NCI-H2171 treated with DMSO at 0.1 percent for 48 hours (cell line): ENCODE data around the gene SMARCB1.

ENCODE experiments used
- DNase-seq: peaks from one replicate; lab custom pipeline; 2025; lab: John Stamatoyannopoulos, UW

Gene SMARCB1

DNA sequence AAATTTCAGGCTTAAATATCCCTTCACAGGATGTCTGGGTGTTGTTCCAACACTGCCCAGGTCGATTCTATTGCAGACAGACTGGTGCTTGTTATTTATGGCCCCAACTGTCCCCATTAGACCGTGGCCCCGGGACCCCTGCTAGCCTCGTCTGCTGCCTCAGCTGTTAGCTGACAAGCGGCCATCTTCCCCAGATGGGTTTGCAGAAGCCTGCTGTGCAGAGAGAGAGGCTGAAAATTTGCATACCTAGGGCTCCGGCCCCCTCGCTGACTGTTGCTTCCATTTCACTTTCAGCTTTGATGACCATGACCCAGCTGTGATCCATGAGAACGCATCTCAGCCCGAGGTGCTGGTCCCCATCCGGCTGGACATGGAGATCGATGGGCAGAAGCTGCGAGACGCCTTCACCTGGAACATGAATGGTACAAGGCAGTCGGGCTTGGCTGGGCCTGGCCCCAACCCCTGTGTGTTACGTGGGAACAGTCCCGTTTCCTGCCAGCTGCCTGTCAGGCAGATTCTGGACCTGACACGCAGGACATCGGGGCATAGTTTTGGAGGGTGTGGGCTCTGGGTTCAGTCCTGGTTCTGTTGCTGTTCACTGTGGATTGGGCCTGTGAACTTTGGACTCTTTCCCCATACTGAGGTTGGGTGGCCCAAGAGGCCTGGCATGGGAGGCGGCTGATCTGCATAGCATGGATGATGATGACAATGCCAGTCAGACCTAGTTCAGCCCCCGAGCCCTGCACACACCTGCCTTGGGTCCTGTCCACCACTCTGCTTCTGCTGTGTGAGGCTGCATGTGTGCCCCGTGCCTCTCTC, 16.4 kb downstream of the SMARCB1 start:
- DNase-seq = no peak

DNA sequence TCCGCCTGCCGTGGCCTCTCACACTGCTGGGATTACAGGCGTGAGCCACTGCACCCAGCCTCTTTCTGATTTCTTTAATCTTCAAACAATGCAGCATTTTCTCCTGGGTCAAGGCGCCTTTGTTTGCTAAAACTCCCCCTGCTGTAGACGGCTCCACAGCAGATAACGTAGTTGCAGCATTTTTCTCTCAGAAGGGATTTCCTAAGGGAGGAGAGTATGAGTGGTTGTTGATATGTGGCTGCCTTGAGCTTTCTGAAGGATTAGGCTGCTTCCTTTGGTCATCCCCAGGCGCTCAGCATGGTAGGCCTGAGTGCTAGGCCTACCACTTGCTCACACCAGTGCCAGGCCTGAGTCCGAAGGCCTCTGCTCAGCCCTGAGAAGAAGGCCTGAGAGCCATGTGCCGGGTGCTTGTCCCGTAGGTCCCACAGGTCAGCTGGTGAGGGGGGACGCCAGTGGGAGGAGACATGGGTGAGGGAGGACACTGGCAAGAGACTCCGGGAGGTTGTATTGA, 18.1 kb downstream of the SMARCB1 start:
- no peak for DNase-seq

DNA sequence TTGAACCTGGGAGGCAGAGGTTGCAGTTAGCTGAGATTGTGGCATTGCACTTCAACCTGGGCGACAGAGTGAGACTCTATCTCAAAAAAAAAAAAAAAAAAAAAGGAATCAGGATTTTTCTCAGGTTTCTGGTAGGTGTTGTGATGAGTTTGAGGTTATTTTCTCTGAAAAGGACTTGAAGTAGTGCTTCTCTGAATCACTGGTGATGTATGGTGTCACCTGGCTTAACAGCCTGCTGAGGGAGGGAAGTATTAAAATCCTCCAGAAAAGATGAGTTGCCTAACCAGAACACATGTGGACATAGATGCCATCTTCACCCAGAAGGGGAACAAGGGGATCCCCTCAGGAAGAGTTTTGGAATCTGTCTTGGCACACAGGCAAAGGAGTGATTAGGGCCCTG, 20.1 kb downstream of the SMARCB1 start:
- no peak for DNase-seq

DNA sequence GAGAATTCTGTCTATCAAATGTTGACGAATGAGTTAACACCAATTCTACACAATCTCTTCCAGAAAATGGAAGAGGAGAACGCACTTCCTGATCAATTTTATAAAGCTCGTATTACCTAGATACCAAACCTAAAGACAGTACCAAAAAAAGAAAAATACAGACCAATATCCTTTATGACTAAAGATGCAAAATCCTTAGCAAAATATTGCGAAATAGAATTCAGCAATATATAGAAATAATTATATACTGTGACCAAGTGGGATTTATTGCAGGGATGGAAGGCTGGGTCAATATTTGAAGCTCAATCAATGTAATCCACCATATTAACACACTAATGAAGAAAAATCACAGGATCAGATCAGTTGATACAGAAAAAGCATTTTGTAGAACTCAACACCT, 25.6 kb downstream of the SMARCB1 start:
- DNase-seq = no peak

DNA sequence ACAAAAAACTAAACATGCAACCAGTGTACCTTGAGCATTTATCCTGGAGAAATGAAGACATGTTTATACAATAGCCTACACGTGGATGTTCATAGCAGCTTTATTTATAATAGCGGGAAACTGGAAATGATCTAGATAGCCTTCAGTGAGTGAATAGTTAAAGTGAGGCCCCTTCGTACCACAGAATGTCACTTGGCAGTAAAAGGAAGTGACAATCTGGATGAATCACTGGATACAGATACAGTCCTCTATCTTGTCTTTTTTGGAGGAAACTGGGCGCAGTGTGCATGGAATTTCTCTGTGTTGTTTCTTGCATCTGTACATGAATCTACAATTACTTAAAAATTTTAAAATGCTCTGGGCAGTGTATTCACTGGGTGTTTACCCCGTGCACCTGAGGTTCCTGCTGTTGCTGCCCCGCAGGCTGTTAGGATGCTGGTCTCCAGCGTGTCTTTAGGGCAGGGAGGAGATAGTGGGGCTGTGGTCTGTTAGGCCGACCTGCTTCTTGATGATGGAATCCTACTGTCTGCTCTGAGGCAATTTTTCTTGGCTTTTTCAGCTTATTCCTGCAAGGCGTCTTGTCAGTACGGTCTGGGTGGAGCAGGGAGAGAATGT, 28.9 kb downstream of the SMARCB1 start:
- no peak for DNase-seq

DNA sequence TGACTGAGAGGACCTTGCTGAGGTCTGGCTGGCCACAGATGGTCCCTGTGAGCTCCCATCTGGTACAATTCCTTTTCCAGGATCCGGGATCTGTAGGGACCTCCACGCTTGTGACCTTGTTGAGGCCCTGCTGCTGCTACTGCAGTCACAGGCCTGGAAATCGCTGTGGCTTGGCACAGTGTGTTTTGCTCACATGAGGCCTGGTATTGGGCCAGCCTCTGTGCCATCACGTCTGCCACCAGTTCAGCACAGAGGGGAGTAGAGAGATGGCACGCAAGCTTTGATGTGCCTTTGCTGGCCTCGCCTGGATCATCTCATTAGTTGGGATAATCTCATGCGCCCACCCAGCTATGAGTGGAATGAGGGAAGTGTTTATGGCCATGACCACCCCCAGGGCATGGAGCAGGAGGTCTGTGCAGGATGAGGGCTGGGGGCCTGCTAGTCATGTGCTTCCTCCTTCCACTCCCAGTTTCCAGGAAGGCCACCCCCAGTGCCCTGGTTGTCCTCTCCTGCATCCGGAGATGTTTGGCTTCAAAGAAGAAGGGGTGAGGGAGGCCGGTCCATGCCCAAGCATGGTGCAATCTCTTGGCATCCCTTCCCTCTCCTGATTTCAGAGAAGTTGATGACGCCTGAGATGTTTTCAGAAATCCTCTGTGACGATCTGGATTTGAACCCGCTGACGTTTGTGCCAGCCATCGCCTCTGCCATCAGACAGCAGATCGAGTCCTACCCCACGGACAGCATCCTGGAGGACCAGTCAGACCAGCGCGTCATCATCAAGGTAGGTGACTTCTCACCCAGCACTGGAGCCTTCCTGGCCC, 29.6 kb downstream of the SMARCB1 start:
- no peak for DNase-seq

DNA sequence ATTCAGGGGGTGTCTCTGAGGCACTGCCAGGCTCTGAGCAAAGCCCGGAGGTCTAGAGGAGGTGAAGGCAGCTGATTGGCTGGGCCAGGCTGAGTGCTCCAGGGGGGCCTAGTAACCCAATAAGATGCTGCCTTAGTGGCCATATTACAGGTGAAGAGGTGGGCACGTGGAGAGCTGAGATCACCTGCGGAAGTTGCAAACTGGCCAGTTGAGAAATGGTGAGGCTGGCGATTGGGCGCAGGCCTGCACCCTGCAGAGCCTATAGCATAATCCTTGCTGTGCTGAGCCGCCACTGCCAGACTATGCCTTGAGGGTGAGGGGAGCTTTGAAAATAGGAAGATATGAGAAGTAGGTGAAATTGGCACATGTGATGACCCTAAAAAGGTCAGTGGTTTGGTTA, 30.4 kb downstream of the SMARCB1 start:
- DNase-seq = no peak

DNA sequence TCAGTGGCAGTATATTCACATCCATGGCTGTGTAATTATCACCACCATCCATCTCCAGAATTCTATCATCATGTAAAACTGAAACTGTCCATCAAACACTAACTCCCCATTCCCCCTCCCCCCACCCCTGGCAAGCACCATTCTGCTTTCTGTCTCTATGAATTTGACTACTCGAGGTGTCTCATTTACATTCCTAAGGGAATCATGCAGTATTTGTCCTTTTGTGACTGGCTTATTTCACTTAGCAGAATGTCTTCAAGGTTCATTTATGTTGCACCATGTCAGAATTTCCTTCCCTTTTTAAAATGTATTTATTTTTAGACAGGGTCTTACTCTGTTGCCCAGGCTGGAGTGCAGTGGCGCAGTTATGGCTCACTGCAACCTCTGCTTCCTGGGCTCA, 31.8 kb downstream of the SMARCB1 start:
- no peak for DNase-seq

DNA sequence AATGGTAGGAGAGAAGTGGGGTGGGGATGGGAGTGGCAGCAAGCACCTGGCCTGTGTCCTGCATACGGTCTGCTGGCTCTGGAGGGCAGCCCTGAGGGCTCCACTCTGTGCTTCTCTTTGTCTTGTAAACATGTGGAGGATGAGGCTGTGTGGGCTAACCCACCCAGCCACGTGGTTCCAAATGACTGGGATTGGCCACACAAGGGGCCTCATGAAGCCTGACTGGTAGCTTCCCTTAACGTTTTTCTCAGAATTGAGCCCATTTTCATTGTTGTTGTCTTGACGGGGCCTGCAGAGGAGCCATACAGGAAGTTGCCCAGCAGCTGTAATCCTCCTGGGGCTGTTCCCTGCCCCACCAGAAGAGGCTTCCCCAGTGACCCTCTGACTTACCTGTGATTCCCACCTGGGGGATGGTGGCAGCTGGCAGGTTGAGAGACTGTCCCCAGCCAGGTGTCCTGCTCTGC, 34.0 kb downstream of the SMARCB1 start:
- no peak for DNase-seq

DNA sequence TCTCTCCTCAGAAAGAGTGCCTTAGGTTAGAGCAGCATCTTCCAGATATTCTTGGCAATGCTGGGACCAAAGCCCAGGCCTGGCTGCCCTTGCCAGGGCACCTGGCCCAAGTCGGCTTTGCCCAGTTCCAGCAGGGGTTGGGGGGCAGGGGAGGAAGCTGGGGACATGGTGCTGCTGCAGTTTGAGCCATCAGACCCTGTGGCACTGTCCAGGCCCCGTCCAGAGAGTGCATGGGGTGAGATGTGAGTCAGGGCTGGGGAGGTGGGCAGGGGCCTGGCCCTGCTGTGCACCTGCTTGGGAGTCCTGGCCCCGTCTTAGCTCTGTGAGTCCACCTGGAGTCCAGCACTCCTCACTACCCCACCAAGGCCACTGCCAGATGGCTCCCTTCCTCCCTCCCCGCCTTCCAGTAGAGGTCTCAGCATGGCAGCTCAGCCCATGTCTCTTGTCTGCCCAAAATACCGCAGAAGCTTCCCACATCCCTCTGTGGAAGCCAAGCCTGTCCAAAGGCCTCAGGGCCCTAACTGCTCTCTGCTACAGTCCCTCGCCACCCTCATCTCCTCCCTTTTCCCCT, 35.4 kb downstream of the SMARCB1 start:
- DNase-seq = no peak

DNA sequence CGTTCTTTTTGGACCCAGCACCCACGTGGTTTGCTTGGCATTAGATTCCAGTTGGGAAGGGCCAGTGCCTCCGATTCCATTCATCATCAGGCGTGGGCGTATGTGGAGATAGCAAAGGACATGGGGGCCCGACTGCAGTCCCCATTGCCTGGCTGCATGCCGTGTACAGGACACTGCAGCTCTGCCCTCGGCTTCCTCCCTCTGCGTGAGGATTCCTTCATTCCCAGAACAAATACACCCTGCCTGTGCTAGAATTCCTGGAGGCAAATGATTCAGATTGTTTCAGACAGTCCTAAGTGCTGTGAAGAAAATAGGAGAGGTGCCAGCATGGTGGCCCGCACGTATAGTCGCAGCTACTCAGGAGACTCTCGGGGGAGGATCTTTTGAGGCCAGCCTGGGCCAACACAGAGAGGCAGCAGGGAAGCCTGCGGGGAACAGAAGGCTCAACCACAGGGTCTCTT, 36.6 kb downstream of the SMARCB1 start:
- no peak for DNase-seq

DNA sequence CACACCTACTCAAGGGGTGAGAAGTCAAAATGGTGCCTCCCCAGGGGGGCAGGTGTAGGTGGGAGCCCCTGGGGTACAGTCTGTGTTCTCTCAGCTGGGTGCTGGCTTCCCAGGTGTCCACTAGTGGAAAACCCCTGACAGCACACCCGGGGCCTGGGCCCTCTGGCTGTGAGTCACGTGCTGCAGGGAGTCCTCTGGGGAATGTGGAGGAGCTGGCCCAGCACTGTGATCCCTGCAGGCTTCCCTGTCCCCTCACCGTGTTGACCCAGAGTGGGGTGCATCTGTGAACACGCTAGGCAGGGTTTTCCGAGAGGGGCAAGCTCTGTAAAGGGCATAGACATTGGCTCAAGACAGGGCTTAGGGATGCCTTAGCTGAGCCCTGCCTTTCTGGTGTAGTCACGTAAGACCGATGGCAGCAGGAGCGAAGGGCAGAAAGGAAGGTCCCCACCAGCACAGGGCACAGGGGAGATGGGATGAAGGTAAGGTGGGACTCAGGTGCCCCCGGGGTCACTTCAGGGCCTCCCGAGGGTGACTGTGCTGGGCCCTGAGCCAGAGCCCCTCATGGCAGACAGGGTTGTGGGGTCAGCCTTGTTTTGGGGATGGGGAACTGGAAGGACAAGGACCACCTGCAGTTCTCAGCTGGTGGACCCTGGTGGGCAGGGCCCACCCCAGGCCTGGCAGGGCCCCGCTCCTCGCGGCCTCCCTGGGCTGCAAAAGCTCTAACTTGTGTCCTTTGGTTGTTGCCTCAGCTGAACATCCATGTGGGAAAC, 37.9 kb downstream of the SMARCB1 start:
- DNase-seq = no peak

DNA sequence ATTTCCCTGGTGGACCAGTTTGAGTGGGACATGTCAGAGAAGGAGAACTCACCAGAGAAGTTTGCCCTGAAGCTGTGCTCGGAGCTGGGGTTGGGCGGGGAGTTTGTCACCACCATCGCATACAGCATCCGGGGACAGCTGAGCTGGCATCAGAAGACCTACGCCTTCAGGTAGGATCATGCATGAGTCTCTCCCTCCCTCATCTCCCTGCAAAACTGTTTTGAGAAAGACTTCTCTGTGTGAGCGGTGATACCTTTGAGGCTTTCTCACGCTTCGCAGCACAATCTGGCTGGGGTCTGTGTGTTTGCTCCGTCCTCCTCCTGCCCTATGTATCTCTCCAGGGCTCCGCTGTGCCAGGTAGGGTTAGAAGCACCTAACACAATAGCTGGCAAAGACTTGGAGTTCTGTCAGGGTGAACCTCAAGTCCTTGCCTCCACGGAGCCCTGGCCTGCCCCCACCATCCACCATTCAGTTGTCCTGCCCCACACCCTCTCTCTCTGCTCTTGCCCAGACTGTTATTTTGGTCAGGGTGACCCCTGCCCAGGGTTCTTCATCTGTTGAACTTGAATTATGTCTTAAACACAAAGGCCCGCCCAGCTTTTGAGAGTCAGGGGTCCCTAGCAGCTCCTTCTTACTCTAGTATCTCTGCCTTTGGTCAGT, 38.6 kb downstream of the SMARCB1 start:
- no peak for DNase-seq

DNA sequence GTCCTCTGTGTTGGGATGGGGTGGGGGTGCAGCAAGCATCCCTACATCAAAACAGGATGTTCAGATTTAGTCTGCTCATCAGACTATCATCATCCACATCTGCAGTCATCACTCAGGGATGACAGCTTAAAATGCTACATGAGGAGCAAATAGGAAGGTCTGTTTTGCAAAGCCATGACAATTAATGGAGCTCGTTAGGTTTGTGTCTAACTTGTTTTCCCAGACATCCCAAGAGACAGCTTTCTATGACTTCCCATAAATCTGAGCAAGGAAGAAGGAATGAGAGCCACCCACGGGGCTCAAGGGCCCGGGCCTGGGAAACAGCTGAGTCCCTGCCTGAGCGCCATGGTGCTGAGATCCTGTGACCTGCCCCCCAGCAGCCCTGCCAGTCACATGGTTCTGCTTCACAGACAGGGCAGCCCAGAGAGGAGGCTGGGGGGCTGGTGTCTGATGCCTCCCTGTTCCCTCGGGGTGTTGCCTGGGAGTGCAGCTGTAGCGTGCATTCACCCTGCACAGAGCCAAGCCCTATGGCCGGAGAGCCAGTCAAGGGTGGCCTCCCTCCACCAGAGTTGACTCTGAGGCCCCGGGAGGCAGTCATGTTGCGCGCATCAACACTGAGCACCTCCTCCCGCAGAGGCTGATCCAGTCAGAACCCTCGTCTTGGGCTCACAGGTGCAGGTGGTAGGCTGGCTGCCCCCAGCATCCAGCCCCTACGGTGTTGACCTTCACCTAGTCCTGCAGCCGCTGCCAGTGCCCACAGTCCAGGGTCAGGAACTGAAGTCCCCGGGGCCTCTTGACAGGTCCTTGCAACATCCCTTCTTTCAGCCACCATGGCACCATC, 40.0 kb downstream of the SMARCB1 start:
- peak; percentile 12 for DNase-seq

DNA sequence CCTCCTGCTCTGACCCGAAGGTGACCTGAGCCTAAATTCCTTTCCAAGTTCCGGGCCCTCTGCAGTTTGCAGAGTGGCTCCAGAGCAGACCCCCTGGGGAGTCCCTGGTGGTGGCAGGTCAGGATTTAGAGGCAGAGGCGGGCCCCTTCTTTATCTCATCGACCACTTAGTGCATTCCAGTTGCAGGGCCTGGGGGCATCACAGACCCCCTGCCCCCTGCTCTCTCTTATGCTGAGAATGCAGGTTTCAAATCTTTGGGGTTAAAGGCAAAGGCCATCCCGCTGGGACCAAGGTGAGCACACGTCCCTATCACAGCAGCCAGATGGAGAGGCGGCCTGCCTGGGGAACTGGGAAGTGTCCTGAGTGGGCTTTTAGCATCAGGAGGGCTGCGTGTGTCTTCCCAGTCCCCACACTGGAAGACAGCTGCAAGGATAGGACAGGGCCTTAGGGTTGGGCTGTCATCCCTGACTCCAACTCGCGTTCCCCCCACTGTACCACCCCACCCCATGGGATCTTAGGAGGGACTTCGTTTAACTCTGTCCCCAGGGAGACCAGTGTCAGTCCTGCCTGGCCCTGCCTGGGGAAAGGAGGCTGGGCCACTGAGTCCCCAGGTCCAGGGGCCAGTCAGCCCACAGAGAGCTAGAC, 40.7 kb downstream of the SMARCB1 start:
- DNase-seq = no peak

DNA sequence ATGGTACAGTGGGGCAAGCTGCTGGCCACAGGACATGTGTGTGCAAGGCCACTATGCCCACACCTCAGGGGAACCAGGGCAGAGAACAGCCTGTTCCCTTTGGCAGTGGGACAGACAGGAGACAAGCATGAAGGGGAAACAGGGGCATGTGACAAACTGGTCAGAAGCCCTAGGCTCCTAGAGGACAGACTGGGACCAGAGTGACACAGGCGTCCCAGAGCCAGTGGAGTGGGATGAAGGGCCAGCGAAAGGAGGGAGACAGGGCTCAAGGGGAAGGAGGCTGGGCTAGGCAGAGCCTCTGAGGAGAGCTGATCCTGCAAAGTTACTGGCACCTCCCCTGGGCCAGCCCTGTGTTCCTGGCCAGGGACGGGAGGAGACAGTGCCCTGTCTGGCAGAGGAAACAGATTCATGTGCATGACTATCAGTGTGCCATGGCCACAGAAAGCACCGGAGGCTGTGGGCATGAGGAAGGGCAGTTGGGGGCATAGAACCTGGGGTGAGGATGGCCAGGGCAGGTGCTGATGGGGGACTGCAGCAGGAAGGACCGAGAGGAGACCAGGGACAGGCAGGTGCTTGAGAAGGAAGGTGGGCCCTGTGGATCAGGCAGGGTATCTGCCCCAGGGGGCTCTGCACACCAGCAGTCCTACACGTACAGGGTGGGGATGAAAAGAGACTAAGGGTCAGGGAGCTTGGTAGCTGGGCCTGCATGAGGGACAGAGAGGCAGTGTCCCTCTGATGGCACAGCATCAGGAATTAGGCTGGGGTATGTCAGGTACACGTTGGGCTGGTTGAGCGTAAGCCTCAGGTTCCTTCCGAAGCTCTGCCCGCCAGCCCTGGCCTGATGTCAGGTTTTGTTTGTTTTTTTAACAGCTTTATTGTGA, 42.3 kb downstream of the SMARCB1 start:
- DNase-seq = no peak

DNA sequence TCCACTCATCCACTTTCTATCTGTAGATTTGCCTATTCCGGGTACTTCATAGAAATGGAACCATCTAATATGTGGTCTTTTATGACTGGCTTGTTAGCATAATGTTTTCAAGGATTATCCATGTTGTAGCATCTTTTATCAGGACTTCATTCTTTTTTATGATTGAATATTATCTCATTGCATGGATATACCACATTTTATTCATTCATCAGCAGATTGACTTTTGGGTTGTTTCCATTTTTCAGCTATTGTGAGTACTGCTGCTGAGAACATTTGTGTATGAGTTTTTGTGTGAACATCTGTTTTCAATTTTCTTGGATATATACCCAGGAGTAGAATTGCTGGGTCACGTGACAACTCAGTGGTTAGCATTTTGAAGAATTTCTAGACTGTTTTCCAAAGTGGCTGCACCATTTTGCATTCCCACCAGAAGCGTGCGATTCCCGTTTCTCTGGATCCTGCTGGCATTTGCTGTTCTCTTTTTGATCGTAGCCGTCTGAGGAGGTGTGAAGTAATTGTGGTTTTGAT, 43.1 kb downstream of the SMARCB1 start:
- DNase-seq = no peak

DNA sequence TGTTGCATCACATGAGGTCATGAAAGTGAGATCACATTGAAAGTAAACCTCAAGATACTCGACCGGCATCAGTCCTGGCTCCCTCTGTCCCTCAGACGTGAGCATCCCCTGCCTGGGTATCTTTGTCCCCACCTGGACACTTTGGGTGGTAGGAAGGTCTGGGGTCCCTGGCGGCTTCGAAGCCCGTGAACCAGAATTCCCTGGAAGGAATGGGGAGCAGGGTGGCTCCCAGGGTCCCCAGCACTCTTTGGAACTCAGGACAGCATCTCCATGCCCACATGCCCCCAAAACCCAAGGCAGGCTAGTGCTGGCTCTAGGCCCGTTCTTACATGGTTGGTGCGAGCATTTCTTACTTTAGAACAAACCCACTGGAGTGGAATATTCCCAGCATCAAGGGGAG, 44.5 kb downstream of the SMARCB1 start:
- DNase-seq = no peak
